SU-DHL-6 (cell line): Measurements from ENCODE around the gene DCHS1.

ENCODE experiments used
- EZH2phosphoT487 ChIP-seq: fragments of 200-600 bp; sonication (generic), shearing (Covaris generic); conservative IDR thresholded peaks from 2 replicates; pipeline ENCODE4 v1.6.1; 2018; ENCODE audit warnings: mild to moderate bottlenecking, antibody characterized with exemption, low read length, moderate library complexity, mixed read lengths
- TF ChIP-seq, protein P1 (sequence below): fragments of 200-600 bp; sonication (generic); IDR thresholded peaks from one replicate; pipeline ENCODE4 v1.5.1; 2017; ENCODE audit warnings: antibody characterized with exemption, mild to moderate bottlenecking, low read length, moderate library complexity; ENCODE audit not compliant: insufficient read depth, poor library complexity, severe bottlenecking

DNA sequence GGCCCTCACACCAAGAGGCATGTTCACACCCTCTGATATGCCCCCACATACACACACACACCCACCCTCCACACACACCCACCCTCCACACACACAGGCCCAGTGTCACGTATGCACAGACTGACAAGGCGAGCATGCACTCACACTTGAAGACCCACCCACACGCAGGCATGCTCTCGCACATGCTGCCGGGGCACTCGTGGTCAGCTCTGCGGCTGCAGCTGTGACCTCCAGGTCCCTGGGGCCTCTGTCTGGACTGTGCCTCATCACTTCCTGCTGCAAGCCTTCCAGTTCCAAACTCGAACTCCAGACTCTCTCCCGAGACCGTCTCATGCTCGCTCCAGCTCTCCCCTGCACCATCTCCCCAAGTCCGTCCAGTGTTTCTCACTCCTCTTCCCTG, 9.5 kb downstream of the DCHS1 start:
- TF ChIP-seq, protein P1, sequence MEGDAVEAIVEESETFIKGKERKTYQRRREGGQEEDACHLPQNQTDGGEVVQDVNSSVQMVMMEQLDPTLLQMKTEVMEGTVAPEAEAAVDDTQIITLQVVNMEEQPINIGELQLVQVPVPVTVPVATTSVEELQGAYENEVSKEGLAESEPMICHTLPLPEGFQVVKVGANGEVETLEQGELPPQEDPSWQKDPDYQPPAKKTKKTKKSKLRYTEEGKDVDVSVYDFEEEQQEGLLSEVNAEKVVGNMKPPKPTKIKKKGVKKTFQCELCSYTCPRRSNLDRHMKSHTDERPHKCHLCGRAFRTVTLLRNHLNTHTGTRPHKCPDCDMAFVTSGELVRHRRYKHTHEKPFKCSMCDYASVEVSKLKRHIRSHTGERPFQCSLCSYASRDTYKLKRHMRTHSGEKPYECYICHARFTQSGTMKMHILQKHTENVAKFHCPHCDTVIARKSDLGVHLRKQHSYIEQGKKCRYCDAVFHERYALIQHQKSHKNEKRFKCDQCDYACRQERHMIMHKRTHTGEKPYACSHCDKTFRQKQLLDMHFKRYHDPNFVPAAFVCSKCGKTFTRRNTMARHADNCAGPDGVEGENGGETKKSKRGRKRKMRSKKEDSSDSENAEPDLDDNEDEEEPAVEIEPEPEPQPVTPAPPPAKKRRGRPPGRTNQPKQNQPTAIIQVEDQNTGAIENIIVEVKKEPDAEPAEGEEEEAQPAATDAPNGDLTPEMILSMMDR = no peak
- no peak for TF ChIP-seq EZH2phosphoT487
